Medulla oblongata (tissue), 1 donor: ENCODE data around the gene MEDAG.
"Not testable (repeated sequence)": the region's sequence is repeated elsewhere in the genome, so short reads cannot be mapped to it uniquely, and the experiment has no call there.

Source experiments
- DNase-seq: peaks from one replicate; pipeline ENCODE4 v3.0.0-alpha.2; 2015; ENCODE audit errors: extremely low spot score

Gene MEDAG

DNA sequence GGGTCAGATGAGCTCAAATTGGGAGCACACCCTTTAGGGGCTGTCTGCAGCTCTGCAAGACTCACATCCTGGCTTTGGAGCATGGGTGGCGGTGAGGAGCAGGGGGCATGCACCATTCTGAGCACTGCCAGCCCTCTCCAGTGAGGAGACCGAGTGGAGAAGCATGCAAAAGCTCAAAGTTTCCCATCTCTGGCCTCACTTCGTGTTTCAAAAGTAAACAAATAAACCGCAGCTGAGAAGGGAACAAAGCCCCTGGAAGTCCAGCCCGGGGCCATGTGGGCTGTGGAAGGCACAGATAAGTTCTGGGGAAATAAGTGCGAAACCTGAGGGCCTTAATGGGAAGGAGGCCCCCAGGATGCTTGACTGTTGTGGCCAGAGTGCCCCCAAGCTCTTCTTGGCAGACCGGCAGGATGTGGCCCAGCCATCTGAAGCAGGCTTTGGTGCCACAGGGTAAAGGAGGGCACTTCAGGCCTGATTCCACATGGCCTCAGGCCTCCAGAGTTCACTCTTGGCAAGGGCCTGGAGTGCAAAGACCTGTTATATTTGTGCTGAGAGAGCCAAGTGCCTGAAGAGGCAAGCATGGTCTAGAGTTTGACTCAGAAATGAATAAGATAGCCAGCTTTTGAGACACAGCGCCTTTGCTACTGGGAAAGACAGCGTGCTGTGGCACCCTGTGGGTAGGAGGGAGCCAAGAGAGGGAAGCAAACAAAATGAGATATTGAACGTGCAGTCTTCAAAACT, 1.2 kb downstream of the MEDAG start:
- DNase-seq: no peak

GRCh38 chr13:30908416-30908980, 2.4 kb downstream of the MEDAG start:
- DNase-seq: no peak

DNA sequence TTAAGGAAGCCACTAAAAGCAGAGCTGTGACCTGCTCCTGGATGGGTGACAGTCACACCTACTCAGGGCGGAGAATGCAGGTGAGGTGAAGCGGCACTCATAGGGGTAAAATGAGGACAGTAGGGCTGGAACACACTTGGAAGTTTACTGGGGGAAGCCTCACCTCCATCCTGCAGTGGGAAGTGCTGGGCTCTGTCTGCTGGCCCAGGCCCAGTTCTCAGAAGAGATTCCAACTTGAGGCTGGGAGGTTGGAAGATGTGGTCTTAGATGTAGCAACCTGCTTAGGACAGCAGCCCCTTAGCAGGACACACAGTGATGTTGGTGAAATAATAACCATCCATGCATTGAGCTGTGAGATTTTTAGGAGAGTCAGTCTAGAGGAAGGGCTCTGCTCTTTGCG, 4.6 kb downstream of the MEDAG start:
- DNase-seq: no peak

DNA sequence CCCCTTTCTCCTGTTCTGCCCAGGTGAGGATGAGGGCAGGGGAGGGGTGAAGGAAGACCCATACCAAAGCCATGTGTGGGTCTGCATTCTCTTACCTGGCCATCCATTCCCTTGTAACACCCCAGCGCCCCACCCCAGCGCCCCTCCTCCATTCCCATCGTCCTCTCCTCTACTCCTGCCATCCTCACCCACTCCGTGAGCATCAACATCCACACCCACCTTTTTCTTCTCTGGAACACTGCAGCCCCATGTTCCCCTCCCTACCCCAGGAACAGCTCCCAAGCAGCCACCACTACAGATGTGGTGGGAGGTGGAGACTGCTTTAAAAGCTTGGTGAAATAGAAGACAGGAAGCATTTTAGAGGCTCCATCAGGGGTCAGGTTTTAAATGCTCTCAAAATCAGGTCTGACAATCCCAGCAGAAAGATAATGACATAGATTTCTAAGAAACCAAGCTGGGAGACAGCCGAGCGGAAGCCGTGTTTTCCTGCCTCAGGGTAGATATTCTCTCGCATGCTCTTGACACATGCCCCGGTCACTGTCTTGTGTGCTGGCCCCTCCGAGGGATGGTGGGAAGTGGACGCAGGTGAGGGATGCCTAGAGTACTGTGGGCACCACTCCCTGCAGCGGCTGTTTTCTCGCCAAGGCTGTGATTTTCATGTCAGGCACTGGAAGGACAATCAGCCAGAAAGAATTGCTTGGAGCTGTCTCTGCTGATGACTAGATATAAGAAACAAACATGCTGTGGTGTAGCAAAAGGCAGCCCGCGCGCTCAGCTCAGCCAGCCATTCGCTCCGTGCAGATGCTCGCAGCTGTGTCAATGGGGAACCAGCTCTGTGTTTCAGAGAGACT, 9.8 kb downstream of the MEDAG start:
- no peak for DNase-seq

DNA sequence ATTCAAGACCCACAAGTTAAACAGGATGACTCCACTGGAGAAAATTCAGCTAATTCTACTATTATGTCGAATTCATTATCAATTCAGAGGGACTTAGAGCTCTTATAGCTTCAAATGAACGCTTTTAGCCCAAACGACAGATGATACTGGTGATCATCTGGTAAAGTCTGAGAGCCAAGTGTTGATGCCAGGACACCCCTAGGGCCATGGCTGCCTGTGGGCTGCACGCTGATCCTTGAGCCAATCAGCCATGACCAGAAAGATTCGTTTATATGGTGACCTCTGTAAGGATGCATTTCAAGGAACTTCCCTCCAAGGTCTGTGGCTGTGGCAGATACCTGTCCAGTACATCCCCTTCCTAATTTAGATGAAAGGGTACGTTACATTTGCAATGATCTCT, 10.9 kb downstream of the MEDAG start:
- DNase-seq: no peak

DNA sequence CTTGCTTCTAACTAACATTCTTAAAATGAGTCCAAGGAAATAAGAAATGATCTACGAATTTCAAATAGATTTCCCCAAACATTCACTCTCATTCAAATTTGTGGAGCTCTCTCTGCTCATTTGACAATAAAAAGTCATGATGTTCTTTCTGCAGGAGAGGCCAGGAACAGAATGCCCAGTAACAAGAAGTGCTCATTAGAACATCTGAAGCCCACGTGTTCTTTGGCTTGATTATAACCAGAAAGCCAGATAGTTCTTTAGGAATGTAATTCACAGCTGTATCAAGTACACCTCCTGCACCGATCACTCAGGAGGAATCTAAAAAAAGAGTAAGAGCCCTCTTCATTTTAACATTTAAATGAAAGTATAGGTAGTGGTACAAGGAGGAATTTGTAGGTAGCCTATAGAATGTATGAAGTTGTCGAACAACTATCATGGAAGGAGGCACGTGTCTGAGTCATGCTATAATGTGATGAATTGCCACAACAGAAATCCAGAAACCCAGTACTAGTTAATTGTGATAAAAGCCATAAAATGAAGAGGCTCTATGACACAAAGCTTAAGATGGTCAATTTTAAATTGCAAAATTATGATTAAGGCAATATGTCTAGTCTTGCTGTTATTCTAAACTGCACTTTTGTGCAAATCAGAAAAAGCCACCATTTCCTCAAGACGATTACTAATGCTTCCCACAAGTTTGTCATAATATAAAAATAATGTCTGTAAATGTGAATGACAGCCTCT, 12.8 kb downstream of the MEDAG start:
- DNase-seq: no peak

GRCh38 chr13:30920162-30920909, 14.3 kb downstream of the MEDAG start:
- DNase-seq: no peak

- DNase-seq: no peak
Measured at GRCh38 chr13:30923418-30923817, 17.3 kb downstream of the MEDAG start.

DNA sequence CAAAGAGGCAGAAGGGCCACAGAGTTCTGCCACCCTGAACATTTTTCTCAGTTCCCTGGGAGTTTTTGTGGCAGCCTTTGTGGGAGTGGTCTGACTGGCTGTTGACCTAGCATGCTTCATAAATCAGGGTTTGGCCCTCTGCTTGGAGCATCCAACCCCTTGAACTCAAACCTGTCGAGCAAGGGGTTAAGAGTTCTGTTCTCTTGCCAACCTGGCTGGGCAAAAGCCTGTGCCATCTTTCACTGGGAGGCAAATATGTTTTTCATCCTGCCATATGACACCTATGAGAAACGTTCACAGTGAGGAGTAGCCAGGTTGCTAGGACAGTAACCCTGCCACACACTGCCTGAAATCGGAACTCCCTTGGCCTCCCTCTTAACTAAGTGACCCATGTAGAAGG, 18.6 kb downstream of the MEDAG start:
- DNase-seq: no peak

GRCh38 chr13:30925429-30925828, 19.4 kb downstream of the MEDAG start:
- no peak for DNase-seq

DNA sequence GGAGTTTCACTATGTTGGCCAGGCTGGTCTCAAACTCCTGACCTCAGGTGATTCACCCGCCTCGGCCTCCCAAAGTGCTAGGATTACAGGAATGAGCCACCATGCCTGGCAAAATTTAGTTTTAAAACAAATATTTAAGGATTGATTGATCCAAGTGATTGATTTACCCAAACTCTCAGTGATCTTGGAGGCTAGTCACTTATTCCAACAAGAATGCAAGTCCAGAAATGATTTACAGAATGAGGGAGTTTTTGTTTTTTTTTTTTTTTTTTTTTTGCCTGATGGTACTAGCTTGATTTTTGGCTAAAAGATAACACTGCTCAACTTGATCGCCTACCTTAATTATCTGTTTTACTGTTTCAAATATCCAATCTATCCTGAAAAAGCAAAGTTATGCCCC, 20.7 kb downstream of the MEDAG start:
- DNase-seq: no peak

- not testable (repeated sequence) for DNase-seq
Measured at GRCh38 chr13:30927188-30927587, 21.1 kb downstream of the MEDAG start.

DNA sequence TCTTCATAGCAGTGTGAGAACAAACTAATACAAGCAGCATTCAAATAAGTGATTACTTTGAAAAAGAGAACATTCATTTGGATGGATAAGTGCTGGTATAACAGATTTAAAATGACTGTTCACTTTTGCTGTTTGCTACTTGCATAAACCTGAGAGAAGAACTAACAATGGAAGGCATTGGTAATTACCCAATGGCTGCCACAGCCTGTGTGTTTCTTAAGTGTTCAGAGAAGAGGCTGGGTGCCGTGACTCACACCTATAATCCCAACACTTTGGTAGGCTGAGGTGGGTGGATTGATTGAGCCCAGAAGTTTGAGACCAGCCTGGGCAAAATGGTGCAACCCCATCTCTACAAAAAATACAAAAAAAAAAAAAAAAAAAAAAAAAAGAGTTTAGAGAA, 21.5 kb downstream of the MEDAG start:
- DNase-seq: no peak

DNA sequence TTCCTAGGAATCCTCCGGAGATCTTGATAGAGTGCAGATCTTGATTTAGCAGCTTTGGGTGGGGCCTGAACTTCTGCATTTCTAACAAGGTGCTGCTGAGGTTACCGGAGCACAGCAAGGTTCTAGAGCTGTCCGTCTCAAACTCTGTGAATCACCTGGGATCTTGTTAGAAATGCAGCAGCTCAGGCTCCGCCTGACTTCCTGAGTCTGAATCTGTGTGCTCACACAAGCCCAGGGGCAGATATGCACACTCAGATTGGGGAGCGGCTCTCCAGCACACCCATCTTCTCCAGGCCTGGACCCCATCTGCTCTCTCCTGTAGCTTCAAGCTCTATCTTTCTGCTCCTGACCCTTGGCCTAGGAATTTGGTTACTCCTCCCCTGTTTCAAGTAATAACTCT, 22.9 kb downstream of the MEDAG start:
- no peak for DNase-seq

DNA sequence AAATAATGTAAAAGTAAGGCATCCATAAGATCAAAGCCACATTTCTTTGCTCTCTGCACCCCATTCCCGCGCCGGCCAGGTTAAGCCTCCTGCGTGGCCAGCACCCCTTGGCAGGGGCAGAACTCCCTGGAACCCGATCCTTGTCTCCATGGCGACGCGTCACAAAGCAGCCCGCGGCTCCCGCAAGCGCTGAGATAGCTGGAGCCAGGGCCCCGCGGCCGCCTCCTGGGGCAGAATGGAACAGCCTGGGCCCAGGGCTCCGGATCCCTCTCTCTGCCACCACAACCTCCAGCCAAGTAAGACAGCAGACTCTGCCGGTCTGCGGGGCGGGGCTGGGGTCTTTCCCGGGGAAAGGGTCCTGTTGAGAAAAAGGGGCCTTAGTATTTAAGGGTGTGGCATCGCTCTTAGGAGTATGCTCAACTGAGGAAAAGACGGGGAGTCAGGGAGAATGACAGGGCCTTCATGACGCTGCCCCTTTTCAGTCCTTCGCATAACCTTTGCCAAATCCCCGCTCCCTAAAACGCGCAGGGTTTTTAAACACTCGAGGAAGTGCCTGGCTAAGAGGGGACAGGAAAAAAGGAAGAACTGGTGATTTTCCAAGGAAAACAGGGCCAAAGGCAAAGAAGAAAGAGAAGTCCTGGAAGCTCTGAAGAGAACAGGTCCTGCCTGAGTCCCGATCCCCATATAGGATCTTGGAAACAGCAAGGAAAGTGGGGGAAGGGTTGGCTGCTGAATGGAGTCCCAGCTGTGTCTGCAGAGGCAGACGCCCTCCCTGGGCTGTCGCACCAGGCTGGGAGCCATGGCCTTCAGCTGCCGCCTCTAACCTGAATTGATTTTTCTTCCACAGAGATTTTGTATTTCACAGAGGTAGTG, 26.6 kb downstream of the MEDAG start, which contains the start of gene TEX26:
Gene TEX26, plus strand, starts transcription at position 176 of the 873 bp plus-strand sequence. Its CDS starts 60 bp downstream, at position 236.
- DNase-seq: peak; percentile 24

DNA sequence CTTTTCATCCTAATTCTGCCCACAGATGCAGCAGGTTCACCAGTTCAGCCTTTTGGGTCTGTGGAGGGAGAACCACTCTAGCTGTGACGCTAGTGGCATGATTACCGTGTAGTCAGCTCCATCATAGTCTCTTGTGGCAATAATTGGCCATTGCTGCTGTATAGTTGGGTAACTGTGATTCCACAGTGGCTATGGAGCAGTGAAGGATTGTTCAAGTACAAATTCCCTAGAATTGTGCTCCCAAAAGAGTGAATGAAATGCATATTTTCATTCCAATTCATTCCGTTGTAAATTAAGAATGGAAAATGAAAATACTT, 27.2 kb downstream of the MEDAG start:
- DNase-seq: no peak

DNA sequence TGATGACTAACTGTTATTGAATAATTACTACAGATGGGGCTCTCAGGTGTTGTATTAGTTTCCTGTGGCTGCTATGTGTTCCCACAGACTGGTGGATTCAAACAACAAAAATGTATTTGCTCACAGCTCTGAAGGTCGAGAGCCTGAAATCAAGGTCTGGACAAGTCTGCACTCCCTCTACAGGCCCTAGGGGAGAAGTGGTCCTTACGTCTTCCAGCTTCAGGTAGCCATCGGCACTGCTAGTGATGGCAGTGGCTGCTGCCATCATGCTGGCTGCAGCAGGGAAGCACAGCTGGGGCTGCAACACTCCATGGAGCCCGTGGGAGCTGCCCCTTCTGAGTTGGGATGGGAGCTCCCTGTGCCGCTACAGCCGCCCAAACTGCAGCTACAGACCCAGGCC, 28.3 kb downstream of the MEDAG start:
- no peak for DNase-seq

- no peak for DNase-seq
Measured at GRCh38 chr13:30934803-30935202, 28.7 kb downstream of the MEDAG start.

DNA sequence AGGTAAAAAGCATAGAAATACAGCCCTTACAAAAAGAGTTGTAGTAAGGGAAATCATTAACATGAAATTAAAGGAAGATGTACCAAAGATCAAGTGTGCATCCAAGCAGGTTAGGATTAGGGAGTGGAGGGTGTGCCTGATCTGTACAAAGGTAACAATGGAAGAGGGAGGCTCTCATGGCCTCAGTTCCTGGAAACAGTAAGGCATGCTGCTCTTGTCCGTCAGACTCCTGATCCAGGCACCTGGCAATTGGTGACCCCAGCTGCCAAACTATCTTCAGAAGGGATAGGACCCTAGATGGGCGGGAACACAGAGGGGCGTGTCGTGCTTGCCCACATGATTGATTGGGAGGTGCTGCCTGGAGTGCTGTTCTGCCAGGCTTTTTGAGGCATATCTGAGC, 30.9 kb downstream of the MEDAG start:
- no peak for DNase-seq

DNA sequence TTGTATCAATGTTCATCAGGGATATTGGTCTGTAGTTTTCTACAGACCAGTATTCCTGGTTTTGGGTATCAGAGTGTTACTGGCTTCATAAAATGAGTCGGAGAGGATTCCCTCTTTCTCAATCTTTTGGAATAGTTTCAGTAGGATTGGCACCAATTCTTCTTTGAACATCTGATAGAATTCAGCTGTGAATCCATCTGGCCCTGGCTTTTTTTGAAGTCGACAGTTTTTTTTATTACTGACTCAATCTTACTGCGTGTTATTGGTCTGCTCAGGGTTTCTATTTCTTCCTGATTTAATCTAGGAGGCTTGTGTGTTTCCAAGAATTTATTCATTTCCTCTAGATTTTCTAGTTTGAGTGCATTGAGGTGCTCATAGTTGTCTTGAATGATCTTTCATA, 37.8 kb downstream of the MEDAG start:
- DNase-seq: no peak
